ENCODE data around the gene MAP1S.

- no peak for TF ChIP-seq CCAR2 (optimal IDR thresholded peaks at IDR 0.05; ENCODE audit: low read depth, low read length)
- TF ChIP-seq CTCF (CRISPR knock-in tag; IDR thresholded peaks at IDR 0.05), result peak; percentile 87
- TF ChIP-seq, protein P1, sequence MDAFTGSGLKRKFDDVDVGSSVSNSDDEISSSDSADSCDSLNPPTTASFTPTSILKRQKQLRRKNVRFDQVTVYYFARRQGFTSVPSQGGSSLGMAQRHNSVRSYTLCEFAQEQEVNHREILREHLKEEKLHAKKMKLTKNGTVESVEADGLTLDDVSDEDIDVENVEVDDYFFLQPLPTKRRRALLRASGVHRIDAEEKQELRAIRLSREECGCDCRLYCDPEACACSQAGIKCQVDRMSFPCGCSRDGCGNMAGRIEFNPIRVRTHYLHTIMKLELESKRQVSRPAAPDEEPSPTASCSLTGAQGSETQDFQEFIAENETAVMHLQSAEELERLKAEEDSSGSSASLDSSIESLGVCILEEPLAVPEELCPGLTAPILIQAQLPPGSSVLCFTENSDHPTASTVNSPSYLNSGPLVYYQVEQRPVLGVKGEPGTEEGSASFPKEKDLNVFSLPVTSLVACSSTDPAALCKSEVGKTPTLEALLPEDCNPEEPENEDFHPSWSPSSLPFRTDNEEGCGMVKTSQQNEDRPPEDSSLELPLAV (CRISPR knock-in tag; conservative IDR thresholded peaks at IDR 0.05; ENCODE audit: low read depth), result no peak
- TF ChIP-seq ZNF232 (CRISPR knock-in tag; IDR thresholded peaks at IDR 0.05; ENCODE audit: borderline replicate concordance), result no peak
- TF ChIP-seq ZNF280B (CRISPR knock-in tag; IDR thresholded peaks at IDR 0.05; ENCODE audit: borderline replicate concordance), result no peak
- no peak for TF ChIP-seq NFYB (CRISPR knock-in tag; IDR thresholded peaks at IDR 0.05)
- no peak for TF ChIP-seq TP53 (CRISPR knock-in tag; conservative IDR thresholded peaks at IDR 0.05)
- TF ChIP-seq MAFK (conservative IDR thresholded peaks at IDR 0.05 in 1 of 2, IDR thresholded peaks at IDR 0.05 in 1 of 2; ENCODE audit: low read length in 2 of 2), result no peak
- TF ChIP-seq, protein P2, sequence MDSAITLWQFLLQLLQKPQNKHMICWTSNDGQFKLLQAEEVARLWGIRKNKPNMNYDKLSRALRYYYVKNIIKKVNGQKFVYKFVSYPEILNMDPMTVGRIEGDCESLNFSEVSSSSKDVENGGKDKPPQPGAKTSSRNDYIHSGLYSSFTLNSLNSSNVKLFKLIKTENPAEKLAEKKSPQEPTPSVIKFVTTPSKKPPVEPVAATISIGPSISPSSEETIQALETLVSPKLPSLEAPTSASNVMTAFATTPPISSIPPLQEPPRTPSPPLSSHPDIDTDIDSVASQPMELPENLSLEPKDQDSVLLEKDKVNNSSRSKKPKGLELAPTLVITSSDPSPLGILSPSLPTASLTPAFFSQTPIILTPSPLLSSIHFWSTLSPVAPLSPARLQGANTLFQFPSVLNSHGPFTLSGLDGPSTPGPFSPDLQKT (CRISPR knock-in tag; IDR thresholded peaks at IDR 0.05; ENCODE audit: borderline replicate concordance), result no peak
- TF ChIP-seq POLR2A (IDR thresholded peaks at IDR 0.05; ENCODE audit: insufficient read depth in 1 of 2, low read depth in 2 of 2, low read length in 2 of 2), result no peak
- TF ChIP-seq PATZ1 (CRISPR knock-in tag; IDR thresholded peaks at IDR 0.05), result peak; percentile 42; the same call in 1 of the 2 replicates
- TF ChIP-seq FOXA3 (CRISPR knock-in tag; IDR thresholded peaks at IDR 0.05), result no peak
Observed at GRCh38 chr19:17775245-17775927, 56.1 kb downstream of the MAP1S start.
